ENCODE measurements around the gene MAP3K8. TPM values are rescaled to one million over a fixed set of nuclear protein-coding genes. Genes with fewer than 3 reads are reported as not detected.

Gene MAP3K8
- total and polyA plus RNA-seq, 2 of the 8 experiments (the other 6 are each of a cell fraction or from before 2014, with no cell fraction given), result 5.6 to 6.0 TPM

DNA sequence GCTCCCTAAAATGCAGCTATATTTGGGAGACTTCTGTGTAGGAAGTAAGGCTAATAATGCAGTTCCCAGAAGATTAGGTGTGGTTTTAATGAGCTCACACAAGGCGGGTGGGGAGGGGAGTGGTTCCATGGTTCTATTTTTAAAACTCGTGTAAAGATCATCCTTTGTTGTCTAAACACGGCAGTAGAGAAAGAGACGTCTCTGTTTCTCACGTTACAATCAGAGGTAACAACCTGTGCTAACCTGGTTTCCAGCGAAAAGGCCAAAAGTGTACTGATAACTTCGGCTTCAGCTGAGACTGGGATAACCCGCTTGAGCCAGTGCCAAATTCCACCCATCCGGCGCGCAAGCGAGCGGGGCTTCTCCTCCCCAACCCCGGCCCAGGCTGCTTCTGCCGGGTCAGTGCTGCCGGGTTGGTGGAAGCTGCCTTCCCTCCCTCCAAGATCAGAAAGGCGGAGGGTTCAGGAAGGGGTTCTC is 2.5 kb upstream of the MAP3K8 start:
- peaks cover 0 to 4% of the 10 kb centered on the region in 2 experiments for H4K20me1 ChIP-seq (replicated peaks in 1 of 2; ENCODE audit: control insufficient read depth in 1 of 2, insufficient read depth in 2 of 2, low read length in 2 of 2)
- peaks cover 0 to 10% of the 10 kb centered on the region in 2 experiments; a peak in 2 of 4 replicates for H3K79me2 ChIP-seq (ENCODE audit: control insufficient read depth in 1 of 2, insufficient read depth in 2 of 2, low read length in 2 of 2)
- no peak overlapping the region for H4K91ac ChIP-seq (replicated peaks; ENCODE audit: insufficient read length, low read length)
- no peak overlapping the region for H3K4me3 ChIP-seq (ENCODE audit: extremely low read depth in 1 of 4, insufficient read depth in 2 of 4, low read depth in 3 of 4, low read length in 4 of 4)
- no peak overlapping the region for H3K9ac ChIP-seq (replicated peaks in 1 of 4; ENCODE audit: extremely low read depth in 1 of 4, low read depth in 3 of 4, low read length in 3 of 4)
- no peak overlapping the region for H3K27ac ChIP-seq (ENCODE audit: low read depth, low read length)
- H3K9me3 ChIP-seq (ENCODE audit: insufficient read depth in 2 of 2, low read depth in 1 of 2, low read length in 1 of 2), result no peaks in the 10 kb centered on the region
- DNase-seq (ENCODE audit: low read depth in 1 of 2, low spot score in 2 of 2) (no peak), FAIRE-seq (no peak)
- H3K27me3 ChIP-seq (replicated peaks in 1 of 4; ENCODE audit: control insufficient read depth in 3 of 4, extremely low read depth in 1 of 4, insufficient read depth in 3 of 4, low read length in 3 of 4), result peaks cover 0 to 10% (median 4%) of the 10 kb centered on the region in 4 experiments; a peak in 5 of 7 replicates
- H2BK12ac ChIP-seq (ENCODE audit: low read depth, low read length), result no peak overlapping the region
- H2BK5ac ChIP-seq (ENCODE audit: low read depth, low read length), result no peak overlapping the region
- H3K36me3 ChIP-seq (ENCODE audit: control insufficient read depth in 2 of 4, insufficient read depth in 4 of 4, low read length in 3 of 4), result no peaks in the 10 kb centered on the region
- H3K18ac ChIP-seq (ENCODE audit: extremely low read depth, low read length), result no peak overlapping the region
- 80% methylated on average over 17 of the region's 17 CpGs; no CpG with 5 or more reads in 1 of the 2 experiments for WGBS, 2 experiments (ENCODE audit: extremely low coverage in 1 of 2, insufficient coverage in 1 of 2, insufficient read length in 1 of 2, insufficient replicate concordance in 2 of 2, low coverage in 1 of 2, low lambda C conversion rate in 2 of 2, missing lambda C conversion rate in 1 of 2)
- H2BK120ac ChIP-seq (replicated peaks; ENCODE audit: low read depth, low read length), result no peak overlapping the region
- H2BK20ac ChIP-seq (ENCODE audit: low read length), result no peak overlapping the region
- no peak overlapping the region for H4K5ac ChIP-seq (ENCODE audit: insufficient read length, low read depth, low read length)
- POLR2A ChIA-PET (ENCODE audit: partially characterized antibody), result interaction anchor here (1.5 kb wide), 1 partner anchor 8 kb away, joined by 6 read pairs; no protein-coding TSS in a partner anchor
- H3K14ac ChIP-seq (ENCODE audit: insufficient read length), result no peak overlapping the region
- H2AFZ ChIP-seq (ENCODE audit: low read length), result no peak overlapping the region
- no peak overlapping the region for H3K23ac ChIP-seq (ENCODE audit: insufficient read length)
- no peak overlapping the region for H2BK15ac ChIP-seq (ENCODE audit: low read length)
- H2AK5ac ChIP-seq (ENCODE audit: low read depth, low read length), result no peak overlapping the region
- no peaks in the 10 kb centered on the region for H3K79me1 ChIP-seq (ENCODE audit: low read depth, low read length)
- CTCF ChIA-PET (ENCODE audit: partially characterized antibody), result interaction anchor here (1.1 to 2.0 kb wide), 4 partner anchors 18 to 105 kb away, joined by 3 to 6 read pairs (median 4); no protein-coding TSS in a partner anchor
- no peak overlapping the region; a peak in 1 of 4 replicates for H3K4me2 ChIP-seq (ENCODE audit: insufficient read depth in 1 of 2, low read depth in 2 of 2, low read length in 2 of 2)
- no peak overlapping the region for H3K56ac ChIP-seq (replicated peaks; ENCODE audit: insufficient read length, low read depth, low read length)
- TF ChIP-seq GTF2F1 (IDR thresholded peaks at IDR 0.05; ENCODE audit: borderline replicate concordance, low read depth, low read length), result no peak
- TF ChIP-seq CEBPB (IDR thresholded peaks at IDR 0.05; ENCODE audit: low read depth, low read length), result no peak
- TF ChIP-seq, protein P1, sequence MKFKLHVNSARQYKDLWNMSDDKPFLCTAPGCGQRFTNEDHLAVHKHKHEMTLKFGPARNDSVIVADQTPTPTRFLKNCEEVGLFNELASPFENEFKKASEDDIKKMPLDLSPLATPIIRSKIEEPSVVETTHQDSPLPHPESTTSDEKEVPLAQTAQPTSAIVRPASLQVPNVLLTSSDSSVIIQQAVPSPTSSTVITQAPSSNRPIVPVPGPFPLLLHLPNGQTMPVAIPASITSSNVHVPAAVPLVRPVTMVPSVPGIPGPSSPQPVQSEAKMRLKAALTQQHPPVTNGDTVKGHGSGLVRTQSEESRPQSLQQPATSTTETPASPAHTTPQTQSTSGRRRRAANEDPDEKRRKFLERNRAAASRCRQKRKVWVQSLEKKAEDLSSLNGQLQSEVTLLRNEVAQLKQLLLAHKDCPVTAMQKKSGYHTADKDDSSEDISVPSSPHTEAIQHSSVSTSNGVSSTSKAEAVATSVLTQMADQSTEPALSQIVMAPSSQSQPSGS (IDR thresholded peaks at IDR 0.05; ENCODE audit: low read length), result no peak
- no peak for TF ChIP-seq CTBP2 (IDR thresholded peaks at IDR 0.05; ENCODE audit: borderline replicate concordance, insufficient read depth, insufficient read length, low read length)
- TF ChIP-seq BCL11A (IDR thresholded peaks at IDR 0.05; ENCODE audit: low read depth in 2 of 2, low read length in 2 of 2), result no peak
- TF ChIP-seq EGR1 (IDR thresholded peaks at IDR 0.05; ENCODE audit: borderline replicate concordance, low read depth, low read length), result no peak
- TF ChIP-seq SIX5 (IDR thresholded peaks at IDR 0.05; ENCODE audit: low read depth, low read length), result no peak
- TF ChIP-seq JUN (IDR thresholded peaks at IDR 0.05; ENCODE audit: low read depth, low read length), result no peak
- TF ChIP-seq PHF8 (conservative IDR thresholded peaks at IDR 0.05; ENCODE audit: low read depth, low read length), result no peak
- TF ChIP-seq ZNF274 (IDR thresholded peaks at IDR 0.05; ENCODE audit: borderline replicate concordance, extremely low read depth, low read length), result no peak
- peaks cover 20% of the 10 kb centered on the region; the same call in 1 of the 2 replicates for H3K23me2 ChIP-seq (ENCODE audit: low read depth, low read length)
- no peak overlapping the region for H4K8ac ChIP-seq (ENCODE audit: extremely low read depth, insufficient read depth, low read length)
- H3K4ac ChIP-seq (replicated peaks; ENCODE audit: insufficient read length, low read depth, low read length), result no peak overlapping the region
- peaks cover 2 to 6% (median 4%) of the 10 kb centered on the region in 4 experiments; a peak in 5 of 7 replicates for H3K4me1 ChIP-seq (replicated peaks in 1 of 4; ENCODE audit: control insufficient read depth in 3 of 4, insufficient read depth in 4 of 4, low read length in 3 of 4)

Data from H1 (cell line).